WTC11 (cell line): ENCODE results near the gene IPP. TPM values are rescaled to one million over a fixed set of nuclear protein-coding genes. Genes with fewer than 3 reads are reported as not detected.

ENCODE experiments used
- ATAC-seq: fragments of 200-7000 bp; cut with Tn5 transposase; 2 replicates; pipeline ENCODE4 v1.10.0; 2021; ENCODE audit warnings: mild to moderate bottlenecking, moderate library complexity
- CTCF ChIA-PET: fragments of 300-600 bp; sonication (Branson Sonifier 250); formaldehyde crosslinking; loops from one replicate; lab custom pipeline; 2021; ENCODE audit warnings: antibody characterized with exemption; lab: Charles Lee
- POLR2A ChIA-PET: fragments of 350-600 bp; sonication (Branson Sonifier 250); formaldehyde crosslinking; loops from one replicate; lab custom pipeline; 2021; ENCODE audit warnings: antibody characterized with exemption; lab: Charles Lee
- DNase-seq: peaks from one replicate; pipeline ENCODE4 v3.0.0; 2021; ENCODE audit warnings: low spot score
- H3K27ac Mint-ChIP-seq: 2 replicates; pipeline ENCODE4 v1.8.0; 2021; ENCODE audit warnings: mixed read lengths
- H3K27me3 Mint-ChIP-seq: 2 replicates; pipeline ENCODE4 v1.8.0; 2021; ENCODE audit warnings: low read depth, mild to moderate bottlenecking, moderate library complexity, mixed read lengths
- H3K36me3 Mint-ChIP-seq: 2 replicates; pipeline ENCODE4 v1.8.0; 2021; ENCODE audit warnings: mixed read lengths
- H3K4me1 Mint-ChIP-seq: 2 replicates; pipeline ENCODE4 v1.8.0; 2022; ENCODE audit warnings: mixed read lengths
- H3K4me3 Mint-ChIP-seq: 2 replicates; pipeline ENCODE4 v1.8.0; 2021; ENCODE audit warnings: mild to moderate bottlenecking, moderate library complexity, mixed read lengths
- H3K9me3 Mint-ChIP-seq: 2 replicates; pipeline ENCODE4 v1.8.0; 2021; ENCODE audit warnings: mixed read lengths
- CREB1 ChIP-seq: sonication (generic); formaldehyde crosslinking; IDR thresholded peaks from 2 replicates; pipeline ENCODE4 v1.8.0; 2023; ENCODE audit warnings: mild to moderate bottlenecking, missing genetic modification reagents
- CREM ChIP-seq: sonication (generic); formaldehyde crosslinking; IDR thresholded peaks from 2 replicates; pipeline ENCODE4 v1.8.1; 2022; ENCODE audit warnings: mild to moderate bottlenecking, missing genetic modification reagents, moderate library complexity
- ESRRA ChIP-seq: sonication (generic); formaldehyde crosslinking; IDR thresholded peaks from 2 replicates; pipeline ENCODE4 v1.8.1; 2022; ENCODE audit warnings: mild to moderate bottlenecking, missing genetic modification reagents, borderline replicate concordance
- FOXJ3 ChIP-seq: sonication (generic); formaldehyde crosslinking; IDR thresholded peaks from 2 replicates; pipeline ENCODE4 v1.9.0; 2021; ENCODE audit warnings: missing genetic modification reagents, mild to moderate bottlenecking, borderline replicate concordance
- GTF2I ChIP-seq: fragments of 250-450 bp; sonication (Bioruptor Pico); conservative IDR thresholded peaks from 2 replicates; pipeline ENCODE4 v1.4.0; 2021; ENCODE audit warnings: mild to moderate bottlenecking
- NFATC4 ChIP-seq: fragments of 250-450 bp; sonication (Bioruptor Pico); IDR thresholded peaks from 2 replicates; pipeline ENCODE4 v1.9.0; 2021; ENCODE audit warnings: mild to moderate bottlenecking
- NFYB ChIP-seq: sonication (generic); formaldehyde crosslinking; conservative IDR thresholded peaks from 2 replicates; pipeline ENCODE4 v1.8.0; 2022; ENCODE audit warnings: low read depth, missing genetic modification reagents
- RORB ChIP-seq: fragments of 250-450 bp; sonication (Bioruptor Pico); IDR thresholded peaks from 2 replicates; pipeline ENCODE4 v1.9.0; 2021; ENCODE audit warnings: mild to moderate bottlenecking
- SMAD3 ChIP-seq: sonication (generic); formaldehyde crosslinking; IDR thresholded peaks from 2 replicates; pipeline ENCODE4 v1.8.0; 2022; ENCODE audit warnings: missing genetic modification reagents, mild to moderate bottlenecking, borderline replicate concordance
- TP53 ChIP-seq: sonication (generic); formaldehyde crosslinking; IDR thresholded peaks from 2 replicates; pipeline ENCODE4 v1.8.1; 2023; ENCODE audit warnings: mild to moderate bottlenecking, missing genetic modification reagents
- ZBTB21 ChIP-seq: sonication (generic); formaldehyde crosslinking; IDR thresholded peaks from 2 replicates; pipeline ENCODE4 v1.8.1; 2023; ENCODE audit warnings: mild to moderate bottlenecking, missing genetic modification reagents, borderline replicate concordance
- ZNF138 ChIP-seq: sonication (generic); formaldehyde crosslinking; conservative IDR thresholded peaks from 2 replicates; pipeline ENCODE4 v1.8.1; 2022; ENCODE audit warnings: mild to moderate bottlenecking, moderate library complexity, missing genetic modification reagents
- ZNF232 ChIP-seq: sonication (generic); formaldehyde crosslinking; IDR thresholded peaks from 2 replicates; pipeline ENCODE4 v1.8.0; 2022; ENCODE audit warnings: mild to moderate bottlenecking, missing genetic modification reagents
- total RNA-seq: library from RNA; stranded (reverse); gene quantifications from 3 replicates; pipeline ENCODE4 v1.2.3, GENCODE V29; 2021
- TF ChIP-seq, protein P1 (sequence below): sonication (generic); formaldehyde crosslinking; IDR thresholded peaks from 2 replicates; pipeline ENCODE4 v1.8.0; 2022; ENCODE audit warnings: mild to moderate bottlenecking, missing genetic modification reagents
- TF ChIP-seq, protein P2 (sequence below): sonication (generic); formaldehyde crosslinking; IDR thresholded peaks from 2 replicates; pipeline ENCODE4 v1.8.0; 2023; ENCODE audit warnings: mild to moderate bottlenecking, missing genetic modification reagents
- TF ChIP-seq, protein P3 (sequence below): fragments of 250-450 bp; sonication (Bioruptor Pico); IDR thresholded peaks from 2 replicates; pipeline ENCODE4 v1.9.0; 2021; ENCODE audit warnings: mild to moderate bottlenecking, borderline replicate concordance
- TF ChIP-seq, protein P4 (sequence below): sonication (generic); formaldehyde crosslinking; IDR thresholded peaks from 2 replicates; pipeline ENCODE4 v1.8.1; 2023; ENCODE audit warnings: mild to moderate bottlenecking, missing genetic modification reagents, borderline replicate concordance
- TF ChIP-seq, protein P5 (sequence below): sonication (generic); formaldehyde crosslinking; IDR thresholded peaks from 2 replicates; pipeline ENCODE4 v1.8.0; 2023; ENCODE audit warnings: missing genetic modification reagents

Gene IPP
- total RNA-seq, 1 experiment from 2014 or later = 6.3 TPM

DNA sequence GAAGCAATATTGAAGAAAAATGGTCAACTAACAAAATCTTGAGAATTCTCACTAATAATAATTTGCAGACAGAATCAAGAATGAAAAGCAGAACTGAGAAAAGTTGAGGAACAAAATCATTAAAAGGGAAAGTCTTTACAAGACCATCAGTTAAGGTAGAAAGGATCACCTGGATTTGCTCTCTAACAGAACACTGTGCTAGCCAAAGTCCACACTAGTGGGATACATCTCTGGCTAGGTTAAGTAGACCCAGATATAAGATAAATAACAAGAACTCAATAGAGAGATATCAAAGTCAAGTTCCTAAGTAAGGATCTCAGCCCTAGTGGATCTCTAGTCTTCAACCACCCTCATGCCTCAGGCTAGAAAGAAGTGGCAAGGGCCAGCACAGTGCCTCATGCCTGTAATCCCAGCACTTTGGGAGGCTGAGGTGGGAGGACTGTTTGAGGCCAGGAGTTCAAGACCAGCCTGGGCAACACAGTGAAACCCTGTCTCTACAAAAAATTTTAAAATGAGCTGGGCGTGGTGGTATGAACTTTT is 19.6 kb downstream of the IPP start:
- H3K27ac Mint-ChIP-seq = no peak overlapping the region
- H3K4me3 Mint-ChIP-seq = no peak overlapping the region
- H3K4me1 Mint-ChIP-seq = peaks cover 8% of the 10 kb centered on the region
- ChIA-PET CTCF (no interaction called here), POLR2A (no interaction called here)
- no peaks in the 10 kb centered on the region for H3K27me3 Mint-ChIP-seq
- ATAC-seq (no peak), DNase-seq (no peak)
- no peaks in the 10 kb centered on the region for H3K9me3 Mint-ChIP-seq
- TF ChIP-seq ZBTB21 (CRISPR knock-in tag) (no peak), NFATC4 (CRISPR knock-in tag) (no peak), CREM (CRISPR knock-in tag) (no peak), CREB1 (CRISPR knock-in tag) (no peak), ZNF138 (no peak), ESRRA (CRISPR knock-in tag) (no peak), SMAD3 (CRISPR knock-in tag) (no peak), GTF2I (CRISPR knock-in tag) (no peak), RORB (CRISPR knock-in tag) (no peak), NFYB (CRISPR knock-in tag) (no peak), TP53 (CRISPR knock-in tag) (no peak), ZNF232 (CRISPR knock-in tag) (no peak), FOXJ3 (no peak)
- TF ChIP-seq, protein P1, sequence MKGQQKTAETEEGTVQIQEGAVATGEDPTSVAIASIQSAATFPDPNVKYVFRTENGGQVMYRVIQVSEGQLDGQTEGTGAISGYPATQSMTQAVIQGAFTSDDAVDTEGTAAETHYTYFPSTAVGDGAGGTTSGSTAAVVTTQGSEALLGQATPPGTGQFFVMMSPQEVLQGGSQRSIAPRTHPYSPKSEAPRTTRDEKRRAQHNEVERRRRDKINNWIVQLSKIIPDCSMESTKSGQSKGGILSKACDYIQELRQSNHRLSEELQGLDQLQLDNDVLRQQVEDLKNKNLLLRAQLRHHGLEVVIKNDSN = no peak
- TF ChIP-seq, protein P2, sequence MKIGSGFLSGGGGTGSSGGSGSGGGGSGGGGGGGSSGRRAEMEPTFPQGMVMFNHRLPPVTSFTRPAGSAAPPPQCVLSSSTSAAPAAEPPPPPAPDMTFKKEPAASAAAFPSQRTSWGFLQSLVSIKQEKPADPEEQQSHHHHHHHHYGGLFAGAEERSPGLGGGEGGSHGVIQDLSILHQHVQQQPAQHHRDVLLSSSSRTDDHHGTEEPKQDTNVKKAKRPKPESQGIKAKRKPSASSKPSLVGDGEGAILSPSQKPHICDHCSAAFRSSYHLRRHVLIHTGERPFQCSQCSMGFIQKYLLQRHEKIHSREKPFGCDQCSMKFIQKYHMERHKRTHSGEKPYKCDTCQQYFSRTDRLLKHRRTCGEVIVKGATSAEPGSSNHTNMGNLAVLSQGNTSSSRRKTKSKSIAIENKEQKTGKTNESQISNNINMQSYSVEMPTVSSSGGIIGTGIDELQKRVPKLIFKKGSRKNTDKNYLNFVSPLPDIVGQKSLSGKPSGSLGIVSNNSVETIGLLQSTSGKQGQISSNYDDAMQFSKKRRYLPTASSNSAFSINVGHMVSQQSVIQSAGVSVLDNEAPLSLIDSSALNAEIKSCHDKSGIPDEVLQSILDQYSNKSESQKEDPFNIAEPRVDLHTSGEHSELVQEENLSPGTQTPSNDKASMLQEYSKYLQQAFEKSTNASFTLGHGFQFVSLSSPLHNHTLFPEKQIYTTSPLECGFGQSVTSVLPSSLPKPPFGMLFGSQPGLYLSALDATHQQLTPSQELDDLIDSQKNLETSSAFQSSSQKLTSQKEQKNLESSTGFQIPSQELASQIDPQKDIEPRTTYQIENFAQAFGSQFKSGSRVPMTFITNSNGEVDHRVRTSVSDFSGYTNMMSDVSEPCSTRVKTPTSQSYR = no peak
- TF ChIP-seq, protein P3, sequence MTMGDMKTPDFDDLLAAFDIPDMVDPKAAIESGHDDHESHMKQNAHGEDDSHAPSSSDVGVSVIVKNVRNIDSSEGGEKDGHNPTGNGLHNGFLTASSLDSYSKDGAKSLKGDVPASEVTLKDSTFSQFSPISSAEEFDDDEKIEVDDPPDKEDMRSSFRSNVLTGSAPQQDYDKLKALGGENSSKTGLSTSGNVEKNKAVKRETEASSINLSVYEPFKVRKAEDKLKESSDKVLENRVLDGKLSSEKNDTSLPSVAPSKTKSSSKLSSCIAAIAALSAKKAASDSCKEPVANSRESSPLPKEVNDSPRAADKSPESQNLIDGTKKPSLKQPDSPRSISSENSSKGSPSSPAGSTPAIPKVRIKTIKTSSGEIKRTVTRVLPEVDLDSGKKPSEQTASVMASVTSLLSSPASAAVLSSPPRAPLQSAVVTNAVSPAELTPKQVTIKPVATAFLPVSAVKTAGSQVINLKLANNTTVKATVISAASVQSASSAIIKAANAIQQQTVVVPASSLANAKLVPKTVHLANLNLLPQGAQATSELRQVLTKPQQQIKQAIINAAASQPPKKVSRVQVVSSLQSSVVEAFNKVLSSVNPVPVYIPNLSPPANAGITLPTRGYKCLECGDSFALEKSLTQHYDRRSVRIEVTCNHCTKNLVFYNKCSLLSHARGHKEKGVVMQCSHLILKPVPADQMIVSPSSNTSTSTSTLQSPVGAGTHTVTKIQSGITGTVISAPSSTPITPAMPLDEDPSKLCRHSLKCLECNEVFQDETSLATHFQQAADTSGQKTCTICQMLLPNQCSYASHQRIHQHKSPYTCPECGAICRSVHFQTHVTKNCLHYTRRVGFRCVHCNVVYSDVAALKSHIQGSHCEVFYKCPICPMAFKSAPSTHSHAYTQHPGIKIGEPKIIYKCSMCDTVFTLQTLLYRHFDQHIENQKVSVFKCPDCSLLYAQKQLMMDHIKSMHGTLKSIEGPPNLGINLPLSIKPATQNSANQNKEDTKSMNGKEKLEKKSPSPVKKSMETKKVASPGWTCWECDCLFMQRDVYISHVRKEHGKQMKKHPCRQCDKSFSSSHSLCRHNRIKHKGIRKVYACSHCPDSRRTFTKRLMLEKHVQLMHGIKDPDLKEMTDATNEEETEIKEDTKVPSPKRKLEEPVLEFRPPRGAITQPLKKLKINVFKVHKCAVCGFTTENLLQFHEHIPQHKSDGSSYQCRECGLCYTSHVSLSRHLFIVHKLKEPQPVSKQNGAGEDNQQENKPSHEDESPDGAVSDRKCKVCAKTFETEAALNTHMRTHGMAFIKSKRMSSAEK (CRISPR knock-in tag) = no peak
- TF ChIP-seq, protein P4, sequence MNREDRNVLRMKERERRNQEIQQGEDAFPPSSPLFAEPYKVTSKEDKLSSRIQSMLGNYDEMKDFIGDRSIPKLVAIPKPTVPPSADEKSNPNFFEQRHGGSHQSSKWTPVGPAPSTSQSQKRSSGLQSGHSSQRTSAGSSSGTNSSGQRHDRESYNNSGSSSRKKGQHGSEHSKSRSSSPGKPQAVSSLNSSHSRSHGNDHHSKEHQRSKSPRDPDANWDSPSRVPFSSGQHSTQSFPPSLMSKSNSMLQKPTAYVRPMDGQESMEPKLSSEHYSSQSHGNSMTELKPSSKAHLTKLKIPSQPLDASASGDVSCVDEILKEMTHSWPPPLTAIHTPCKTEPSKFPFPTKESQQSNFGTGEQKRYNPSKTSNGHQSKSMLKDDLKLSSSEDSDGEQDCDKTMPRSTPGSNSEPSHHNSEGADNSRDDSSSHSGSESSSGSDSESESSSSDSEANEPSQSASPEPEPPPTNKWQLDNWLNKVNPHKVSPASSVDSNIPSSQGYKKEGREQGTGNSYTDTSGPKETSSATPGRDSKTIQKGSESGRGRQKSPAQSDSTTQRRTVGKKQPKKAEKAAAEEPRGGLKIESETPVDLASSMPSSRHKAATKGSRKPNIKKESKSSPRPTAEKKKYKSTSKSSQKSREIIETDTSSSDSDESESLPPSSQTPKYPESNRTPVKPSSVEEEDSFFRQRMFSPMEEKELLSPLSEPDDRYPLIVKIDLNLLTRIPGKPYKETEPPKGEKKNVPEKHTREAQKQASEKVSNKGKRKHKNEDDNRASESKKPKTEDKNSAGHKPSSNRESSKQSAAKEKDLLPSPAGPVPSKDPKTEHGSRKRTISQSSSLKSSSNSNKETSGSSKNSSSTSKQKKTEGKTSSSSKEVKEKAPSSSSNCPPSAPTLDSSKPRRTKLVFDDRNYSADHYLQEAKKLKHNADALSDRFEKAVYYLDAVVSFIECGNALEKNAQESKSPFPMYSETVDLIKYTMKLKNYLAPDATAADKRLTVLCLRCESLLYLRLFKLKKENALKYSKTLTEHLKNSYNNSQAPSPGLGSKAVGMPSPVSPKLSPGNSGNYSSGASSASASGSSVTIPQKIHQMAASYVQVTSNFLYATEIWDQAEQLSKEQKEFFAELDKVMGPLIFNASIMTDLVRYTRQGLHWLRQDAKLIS (CRISPR knock-in tag) = no peak
- TF ChIP-seq, protein P5, sequence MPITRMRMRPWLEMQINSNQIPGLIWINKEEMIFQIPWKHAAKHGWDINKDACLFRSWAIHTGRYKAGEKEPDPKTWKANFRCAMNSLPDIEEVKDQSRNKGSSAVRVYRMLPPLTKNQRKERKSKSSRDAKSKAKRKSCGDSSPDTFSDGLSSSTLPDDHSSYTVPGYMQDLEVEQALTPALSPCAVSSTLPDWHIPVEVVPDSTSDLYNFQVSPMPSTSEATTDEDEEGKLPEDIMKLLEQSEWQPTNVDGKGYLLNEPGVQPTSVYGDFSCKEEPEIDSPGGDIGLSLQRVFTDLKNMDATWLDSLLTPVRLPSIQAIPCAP = no peak
- H3K36me3 Mint-ChIP-seq = no peaks in the 10 kb centered on the region
